Pancreas (tissue), 10 donors: ENCODE results near the gene E2F1. TPM values are rescaled to one million over a fixed set of nuclear protein-coding genes. Genes with fewer than 3 reads are reported as not detected.

Experiments used
- ATAC-seq, 4 donors: fragments of 200-7000 bp; cut with Tn5 transposase; one replicate each; pipeline versions ENCODE4 v1.8.0 to v1.9.1; 2020; ENCODE audit warnings: mild to moderate bottlenecking in 4 of 4, moderate library complexity in 4 of 4
- DNase-seq, 6 donors: peaks; one replicate each; pipeline ENCODE4 v3.0.0-alpha.2; 2020
- FAIRE-seq: peaks from 2 replicates; lab custom pipeline; 2012; peaks lifted over from hg19 to GRCh38; lab: Jason Lieb, UNC
- H3K27ac ChIP-seq, 4 donors: fragments of 200-600 bp; sonication (generic); 1 replicate in 3 of 4; 2 replicates in 1 of 4; pipeline versions ENCODE4 v1.5.0 to v1.8.0; 2020
- H3K27me3 ChIP-seq, 4 donors: fragments of 200-600 bp; one replicate each; pipeline ENCODE4 v1.8.0; 2021
- H3K36me3 ChIP-seq, 3 donors: fragments of 200-600 bp; sonication (generic) in 1 of 3; one replicate each; pipeline versions ENCODE4 v1.5.0 to v1.8.0; 2020 to 2021
- H3K4me1 ChIP-seq, 3 donors: fragments of 200-600 bp; one replicate each; pipeline ENCODE4 v1.8.0; 2021
- H3K4me3 ChIP-seq, 4 donors: fragments of 200-600 bp; sonication (generic) in 2 of 4; one replicate each; pipeline versions ENCODE4 v1.5.0 to v1.8.0; 2020 to 2021
- H3K9me3 ChIP-seq, 4 donors: fragments of 200-600 bp; one replicate each; pipeline ENCODE4 v1.8.0; 2021
- CTCF ChIP-seq, 4 donors: fragments of 200-600 bp; sonication (generic) in 3 of 4; IDR thresholded peaks; one replicate each; pipeline versions ENCODE4 v1.5.0 to v1.8.0; 2021; ENCODE audit warnings: antibody characterized with exemption in 4 of 4
- WGBS, 2 donors: extraction: QIAGEN DNeasy Blood & Tissue Kit; methylation state at CpG; one replicate each; pipeline ENCODE4 v1.1.7; 2013; 5-methylcytosine and 5-hydroxymethylcytosine counted together
- intact Hi-C, 3 donors: fragments of 100-400 bp; cut with DNase I; formaldehyde crosslinking; loops; one replicate each; pipeline versions ENCODE4 v1.11.1 to v1.14.2; 2022
- polyA plus RNA-seq, 2 donors: library from polyadenylated mRNA; stranded (reverse); fragments of 200-250 nt; gene quantifications; one replicate each; pipeline ENCODE4 v1.2.3, GENCODE V29; 2013
- total RNA-seq, 6 donors: library from RNA; stranded (reverse); fragmentation: NEBNext Ultra II Directional in 4 of 6; extraction: Animal tissue kit (Norgen Biotek cat#: 25700) in 4 of 6; gene quantifications; one replicate each; pipeline versions ENCODE4 v1.2.1 to v1.2.4, GENCODE V29; 2021 to 2023
- donor health status: healthy with polysubstance abuse.
- donor health status: DM: no; HTN: no; CAD: no; lungs with moderate emphysema.
- donor health status: DM: no; HTN: no; CAD: no.
- donor health status: control.
- donor health status: control.
- donor health status: Bipolar disorder and iron deficiency.
- donor health status: DM: yes; HTN: yes; CAD: no.
- donor health status: DM: no; HTN: no; CAD: no.
- donor health status: DM: no; HTN: no; CAD: no.
- donor health status: DM: yes; HTN: yes; CAD: no.

E2F1 gene
- total and polyA plus RNA-seq, 8 donors, result 0.23 to 0.92 (median 0.60) TPM

- DNase-seq (no peak), ATAC-seq (no peak), FAIRE-seq (no peak)
- intact Hi-C loops, result no loop called here
- Histone ChIP-seq H3K27ac (no peak overlapping the region), H3K27me3 (no peaks in the 10 kb centered on the region), H3K36me3 (peaks cover 0 to 14% (median 0%) of the 10 kb centered on the region in 3 donors), H3K4me3 (no peak overlapping the region), H3K9me3 (no peaks in the 10 kb centered on the region), H3K4me1 (no peaks in the 10 kb centered on the region)
- no peak for TF ChIP-seq CTCF (IDR thresholded peaks at IDR 0.05)
- WGBS, 2 donors, result 81 to 89% methylated on average over 4 of the region's 4 CpGs
These were observed 55.7 kb downstream of the E2F1 start for GRCh38 chr20:33630507-33630906.

- H3K36me3 ChIP-seq, result peaks cover 0 to 18% (median 0%) of the 10 kb centered on the region in 3 donors
- no peaks in the 10 kb centered on the region for H3K4me1 ChIP-seq
These were observed 56.2 kb downstream of the E2F1 start for GRCh38 chr20:33629979-33630378.

GRCh38 chr20:33629533-33629932, 56.7 kb downstream of the E2F1 start:
- no peaks in the 10 kb centered on the region for H3K9me3 ChIP-seq
- no peak overlapping the region for H3K4me3 ChIP-seq
- no peaks in the 10 kb centered on the region for H3K27me3 ChIP-seq
- TF ChIP-seq CTCF (IDR thresholded peaks at IDR 0.05), result no peak
- WGBS, 2 donors, result 92 to 95% methylated on average over 10 of the region's 10 CpGs
- ATAC-seq (no peak), DNase-seq (no peak), FAIRE-seq (no peak)
- intact Hi-C loops, result no loop called here
- H3K4me1 ChIP-seq, result no peaks in the 10 kb centered on the region
- peaks cover 0 to 22% (median 0%) of the 10 kb centered on the region in 3 donors for H3K36me3 ChIP-seq
- H3K27ac ChIP-seq, result no peak overlapping the region

More at GRCh38 chr20:33629979-33630378, 56.2 kb downstream of the E2F1 start:
- ATAC-seq (no peak), FAIRE-seq (no peak), DNase-seq (no peak)
- Histone ChIP-seq H3K27ac (no peak overlapping the region), H3K4me3 (no peak overlapping the region), H3K27me3 (no peaks in the 10 kb centered on the region), H3K9me3 (no peaks in the 10 kb centered on the region)
- intact Hi-C loops, result no loop called here
- no peak for TF ChIP-seq CTCF (IDR thresholded peaks at IDR 0.05)
- WGBS, 2 donors, result 88 to 93% methylated on average over 5 of the region's 5 CpGs

- no peaks in the 10 kb centered on the region for H3K4me1 ChIP-seq
- ATAC-seq (no peak), FAIRE-seq (no peak), DNase-seq (no peak)
- H3K36me3 ChIP-seq, result peaks cover 0 to 25% (median 0%) of the 10 kb centered on the region in 3 donors
- no peak for TF ChIP-seq CTCF (IDR thresholded peaks at IDR 0.05)
- 98 to 99% methylated on average over 4 of the region's 4 CpGs for WGBS, 2 donors
- intact Hi-C loops, result no loop called here
- H3K4me3 ChIP-seq, result no peak overlapping the region
- H3K9me3 ChIP-seq, result no peaks in the 10 kb centered on the region
- no peaks in the 10 kb centered on the region for H3K27me3 ChIP-seq
- H3K27ac ChIP-seq, result no peak overlapping the region
These were observed 58.5 kb downstream of the E2F1 start for GRCh38 chr20:33627577-33628216.

GRCh38 chr20:33626190-33626589, 60.0 kb downstream of the E2F1 start:
- H3K9me3 ChIP-seq, result no peaks in the 10 kb centered on the region
- ATAC-seq (no peak), FAIRE-seq (no peak), DNase-seq (no peak)
- TF ChIP-seq CTCF (IDR thresholded peaks at IDR 0.05), result no peak
- peaks cover 0 to 25% (median 0%) of the 10 kb centered on the region in 3 donors for H3K36me3 ChIP-seq
- H3K4me1 ChIP-seq, result no peaks in the 10 kb centered on the region
- H3K27me3 ChIP-seq, result no peaks in the 10 kb centered on the region
- H3K4me3 ChIP-seq, result no peak overlapping the region
- 95% methylated on average over 4 of the region's 4 CpGs for WGBS, 2 donors
- intact Hi-C loops, result no loop called here
- no peak overlapping the region for H3K27ac ChIP-seq
